ENCODE data around the gene GJA1.

DNA sequence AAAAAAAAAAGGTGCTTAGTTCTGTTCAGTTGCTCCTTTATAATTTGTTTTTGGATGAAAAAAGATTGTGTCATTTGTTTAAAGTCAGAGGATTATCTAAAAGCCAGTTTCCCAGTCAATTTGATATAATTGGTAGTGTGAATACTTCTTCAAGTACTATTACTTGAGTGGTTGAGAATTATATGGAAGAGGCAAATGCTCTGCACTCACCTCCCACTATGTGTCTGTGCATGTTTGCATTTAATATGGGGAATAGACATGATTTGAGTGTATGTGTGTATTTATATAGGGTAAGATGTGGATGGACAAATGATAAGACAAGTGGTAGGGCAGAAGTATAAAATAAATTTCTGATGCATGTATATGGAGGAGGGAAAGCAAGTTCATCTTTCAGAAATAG lies 15.8 kb downstream of the GJA1 start:
- TF ChIP-seq, protein P1, sequence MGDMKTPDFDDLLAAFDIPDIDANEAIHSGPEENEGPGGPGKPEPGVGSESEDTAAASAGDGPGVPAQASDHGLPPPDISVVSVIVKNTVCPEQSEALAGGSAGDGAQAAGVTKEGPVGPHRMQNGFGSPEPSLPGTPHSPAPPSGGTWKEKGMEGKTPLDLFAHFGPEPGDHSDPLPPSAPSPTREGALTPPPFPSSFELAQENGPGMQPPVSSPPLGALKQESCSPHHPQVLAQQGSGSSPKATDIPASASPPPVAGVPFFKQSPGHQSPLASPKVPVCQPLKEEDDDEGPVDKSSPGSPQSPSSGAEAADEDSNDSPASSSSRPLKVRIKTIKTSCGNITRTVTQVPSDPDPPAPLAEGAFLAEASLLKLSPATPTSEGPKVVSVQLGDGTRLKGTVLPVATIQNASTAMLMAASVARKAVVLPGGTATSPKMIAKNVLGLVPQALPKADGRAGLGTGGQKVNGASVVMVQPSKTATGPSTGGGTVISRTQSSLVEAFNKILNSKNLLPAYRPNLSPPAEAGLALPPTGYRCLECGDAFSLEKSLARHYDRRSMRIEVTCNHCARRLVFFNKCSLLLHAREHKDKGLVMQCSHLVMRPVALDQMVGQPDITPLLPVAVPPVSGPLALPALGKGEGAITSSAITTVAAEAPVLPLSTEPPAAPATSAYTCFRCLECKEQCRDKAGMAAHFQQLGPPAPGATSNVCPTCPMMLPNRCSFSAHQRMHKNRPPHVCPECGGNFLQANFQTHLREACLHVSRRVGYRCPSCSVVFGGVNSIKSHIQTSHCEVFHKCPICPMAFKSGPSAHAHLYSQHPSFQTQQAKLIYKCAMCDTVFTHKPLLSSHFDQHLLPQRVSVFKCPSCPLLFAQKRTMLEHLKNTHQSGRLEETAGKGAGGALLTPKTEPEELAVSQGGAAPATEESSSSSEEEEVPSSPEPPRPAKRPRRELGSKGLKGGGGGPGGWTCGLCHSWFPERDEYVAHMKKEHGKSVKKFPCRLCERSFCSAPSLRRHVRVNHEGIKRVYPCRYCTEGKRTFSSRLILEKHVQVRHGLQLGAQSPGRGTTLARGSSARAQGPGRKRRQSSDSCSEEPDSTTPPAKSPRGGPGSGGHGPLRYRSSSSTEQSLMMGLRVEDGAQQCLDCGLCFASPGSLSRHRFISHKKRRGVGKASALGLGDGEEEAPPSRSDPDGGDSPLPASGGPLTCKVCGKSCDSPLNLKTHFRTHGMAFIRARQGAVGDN (CRISPR knock-in tag; IDR thresholded peaks at IDR 0.05): no peak
- no peak for TF ChIP-seq NFE2L1 (CRISPR knock-in tag; IDR thresholded peaks at IDR 0.05; ENCODE audit: borderline replicate concordance)
- no peak for TF ChIP-seq ZZZ3 (CRISPR knock-in tag; IDR thresholded peaks at IDR 0.05; ENCODE audit: borderline replicate concordance)
- TF ChIP-seq, protein P2, sequence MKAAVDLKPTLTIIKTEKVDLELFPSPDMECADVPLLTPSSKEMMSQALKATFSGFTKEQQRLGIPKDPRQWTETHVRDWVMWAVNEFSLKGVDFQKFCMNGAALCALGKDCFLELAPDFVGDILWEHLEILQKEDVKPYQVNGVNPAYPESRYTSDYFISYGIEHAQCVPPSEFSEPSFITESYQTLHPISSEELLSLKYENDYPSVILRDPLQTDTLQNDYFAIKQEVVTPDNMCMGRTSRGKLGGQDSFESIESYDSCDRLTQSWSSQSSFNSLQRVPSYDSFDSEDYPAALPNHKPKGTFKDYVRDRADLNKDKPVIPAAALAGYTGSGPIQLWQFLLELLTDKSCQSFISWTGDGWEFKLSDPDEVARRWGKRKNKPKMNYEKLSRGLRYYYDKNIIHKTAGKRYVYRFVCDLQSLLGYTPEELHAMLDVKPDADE (CRISPR knock-in tag; IDR thresholded peaks at IDR 0.05): no peak
- TF ChIP-seq POLR2A (IDR thresholded peaks at IDR 0.05; ENCODE audit: insufficient read depth in 1 of 2, low read depth in 2 of 2, low read length in 2 of 2): no peak
- TF ChIP-seq, protein P3, sequence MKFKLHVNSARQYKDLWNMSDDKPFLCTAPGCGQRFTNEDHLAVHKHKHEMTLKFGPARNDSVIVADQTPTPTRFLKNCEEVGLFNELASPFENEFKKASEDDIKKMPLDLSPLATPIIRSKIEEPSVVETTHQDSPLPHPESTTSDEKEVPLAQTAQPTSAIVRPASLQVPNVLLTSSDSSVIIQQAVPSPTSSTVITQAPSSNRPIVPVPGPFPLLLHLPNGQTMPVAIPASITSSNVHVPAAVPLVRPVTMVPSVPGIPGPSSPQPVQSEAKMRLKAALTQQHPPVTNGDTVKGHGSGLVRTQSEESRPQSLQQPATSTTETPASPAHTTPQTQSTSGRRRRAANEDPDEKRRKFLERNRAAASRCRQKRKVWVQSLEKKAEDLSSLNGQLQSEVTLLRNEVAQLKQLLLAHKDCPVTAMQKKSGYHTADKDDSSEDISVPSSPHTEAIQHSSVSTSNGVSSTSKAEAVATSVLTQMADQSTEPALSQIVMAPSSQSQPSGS (CRISPR knock-in tag; IDR thresholded peaks at IDR 0.05): no peak
- TF ChIP-seq, protein P4, sequence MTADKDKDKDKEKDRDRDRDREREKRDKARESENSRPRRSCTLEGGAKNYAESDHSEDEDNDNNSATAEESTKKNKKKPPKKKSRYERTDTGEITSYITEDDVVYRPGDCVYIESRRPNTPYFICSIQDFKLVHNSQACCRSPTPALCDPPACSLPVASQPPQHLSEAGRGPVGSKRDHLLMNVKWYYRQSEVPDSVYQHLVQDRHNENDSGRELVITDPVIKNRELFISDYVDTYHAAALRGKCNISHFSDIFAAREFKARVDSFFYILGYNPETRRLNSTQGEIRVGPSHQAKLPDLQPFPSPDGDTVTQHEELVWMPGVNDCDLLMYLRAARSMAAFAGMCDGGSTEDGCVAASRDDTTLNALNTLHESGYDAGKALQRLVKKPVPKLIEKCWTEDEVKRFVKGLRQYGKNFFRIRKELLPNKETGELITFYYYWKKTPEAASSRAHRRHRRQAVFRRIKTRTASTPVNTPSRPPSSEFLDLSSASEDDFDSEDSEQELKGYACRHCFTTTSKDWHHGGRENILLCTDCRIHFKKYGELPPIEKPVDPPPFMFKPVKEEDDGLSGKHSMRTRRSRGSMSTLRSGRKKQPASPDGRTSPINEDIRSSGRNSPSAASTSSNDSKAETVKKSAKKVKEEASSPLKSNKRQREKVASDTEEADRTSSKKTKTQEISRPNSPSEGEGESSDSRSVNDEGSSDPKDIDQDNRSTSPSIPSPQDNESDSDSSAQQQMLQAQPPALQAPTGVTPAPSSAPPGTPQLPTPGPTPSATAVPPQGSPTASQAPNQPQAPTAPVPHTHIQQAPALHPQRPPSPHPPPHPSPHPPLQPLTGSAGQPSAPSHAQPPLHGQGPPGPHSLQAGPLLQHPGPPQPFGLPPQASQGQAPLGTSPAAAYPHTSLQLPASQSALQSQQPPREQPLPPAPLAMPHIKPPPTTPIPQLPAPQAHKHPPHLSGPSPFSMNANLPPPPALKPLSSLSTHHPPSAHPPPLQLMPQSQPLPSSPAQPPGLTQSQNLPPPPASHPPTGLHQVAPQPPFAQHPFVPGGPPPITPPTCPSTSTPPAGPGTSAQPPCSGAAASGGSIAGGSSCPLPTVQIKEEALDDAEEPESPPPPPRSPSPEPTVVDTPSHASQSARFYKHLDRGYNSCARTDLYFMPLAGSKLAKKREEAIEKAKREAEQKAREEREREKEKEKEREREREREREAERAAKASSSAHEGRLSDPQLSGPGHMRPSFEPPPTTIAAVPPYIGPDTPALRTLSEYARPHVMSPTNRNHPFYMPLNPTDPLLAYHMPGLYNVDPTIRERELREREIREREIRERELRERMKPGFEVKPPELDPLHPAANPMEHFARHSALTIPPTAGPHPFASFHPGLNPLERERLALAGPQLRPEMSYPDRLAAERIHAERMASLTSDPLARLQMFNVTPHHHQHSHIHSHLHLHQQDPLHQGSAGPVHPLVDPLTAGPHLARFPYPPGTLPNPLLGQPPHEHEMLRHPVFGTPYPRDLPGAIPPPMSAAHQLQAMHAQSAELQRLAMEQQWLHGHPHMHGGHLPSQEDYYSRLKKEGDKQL (CRISPR knock-in tag; IDR thresholded peaks at IDR 0.05; ENCODE audit: low read depth): no peak
- TF ChIP-seq CEBPB (IDR thresholded peaks at IDR 0.05; ENCODE audit: borderline replicate concordance, low read depth, low read length): no peak
- TF ChIP-seq ZNF766 (CRISPR knock-in tag; IDR thresholded peaks at IDR 0.05; ENCODE audit: borderline replicate concordance): no peak
